Mucosa of stomach (tissue), 1 donor: ENCODE measurements around the gene SLC27A2.

Experiments
- H3K27me3 ChIP-seq: one replicate; pipeline ENCODE4 v1.7.0; 2013; ENCODE audit warnings: mild to moderate bottlenecking, low read length; ENCODE audit not compliant: control insufficient read depth, insufficient read depth
- H3K36me3 ChIP-seq: one replicate; pipeline ENCODE4 v1.7.0; 2013; ENCODE audit warnings: low read length; ENCODE audit not compliant: control insufficient read depth, insufficient read depth
- H3K4me1 ChIP-seq: one replicate; pipeline ENCODE4 v1.7.0; 2013; ENCODE audit warnings: mild to moderate bottlenecking, low read length; ENCODE audit not compliant: control insufficient read depth, insufficient read depth
- H3K4me3 ChIP-seq: one replicate; pipeline ENCODE4 v1.7.0; 2013; ENCODE audit warnings: low read length
- H3K9ac ChIP-seq: one replicate; pipeline ENCODE4 v1.7.0; 2013; ENCODE audit warnings: mild to moderate bottlenecking, low read length, moderate library complexity
- H3K9me3 ChIP-seq: one replicate; pipeline ENCODE4 v1.7.0; 2013; ENCODE audit warnings: mild to moderate bottlenecking, low read length, moderate library complexity; ENCODE audit not compliant: control insufficient read depth
- donor health status: Pancreatic carcinoma.

The SLC27A2 gene

GRCh38 chr15:50209809-50210208 is 27.8 kb downstream of the SLC27A2 start:
- Histone ChIP-seq H3K4me1 (peaks cover 18% of the 10 kb centered on the region), H3K27me3 (no peaks in the 10 kb centered on the region), H3K9ac (no peak overlapping the region), H3K9me3 (no peaks in the 10 kb centered on the region), H3K36me3 (no peaks in the 10 kb centered on the region), H3K4me3 (no peak overlapping the region)

- H3K4me3 ChIP-seq: no peak overlapping the region
- peaks cover 18% of the 10 kb centered on the region for H3K4me1 ChIP-seq
- no peak overlapping the region for H3K9ac ChIP-seq
- no peaks in the 10 kb centered on the region for H3K27me3 ChIP-seq
- H3K9me3 ChIP-seq: no peaks in the 10 kb centered on the region
- H3K36me3 ChIP-seq: no peaks in the 10 kb centered on the region
Observed at GRCh38 chr15:50210462-50211157, 28.6 kb downstream of the SLC27A2 start.

- H3K4me3 ChIP-seq: no peak overlapping the region
- H3K27me3 ChIP-seq: no peaks in the 10 kb centered on the region
- peaks cover 6% of the 10 kb centered on the region for H3K4me1 ChIP-seq
- no peak overlapping the region for H3K9ac ChIP-seq
- H3K36me3 ChIP-seq: no peaks in the 10 kb centered on the region
- no peaks in the 10 kb centered on the region for H3K9me3 ChIP-seq
Observed at GRCh38 chr15:50218291-50218690, 36.3 kb downstream of the SLC27A2 start.

GRCh38 chr15:50218691-50219090 is 36.7 kb downstream of the SLC27A2 start:
- H3K9ac ChIP-seq: no peak overlapping the region
- peaks cover 6% of the 10 kb centered on the region for H3K4me1 ChIP-seq
- no peaks in the 10 kb centered on the region for H3K27me3 ChIP-seq
- H3K9me3 ChIP-seq: no peaks in the 10 kb centered on the region
- no peaks in the 10 kb centered on the region for H3K36me3 ChIP-seq
- no peak overlapping the region for H3K4me3 ChIP-seq

- H3K27me3 ChIP-seq: no peaks in the 10 kb centered on the region
- H3K4me1 ChIP-seq: peaks cover 6% of the 10 kb centered on the region
- no peak overlapping the region for H3K4me3 ChIP-seq
- no peaks in the 10 kb centered on the region for H3K36me3 ChIP-seq
- H3K9ac ChIP-seq: no peak overlapping the region
- H3K9me3 ChIP-seq: no peaks in the 10 kb centered on the region
Observed at GRCh38 chr15:50219820-50220219, 37.8 kb downstream of the SLC27A2 start.

- no peak overlapping the region for H3K4me3 ChIP-seq
- no peaks in the 10 kb centered on the region for H3K27me3 ChIP-seq
- H3K9ac ChIP-seq: no peak overlapping the region
- no peaks in the 10 kb centered on the region for H3K9me3 ChIP-seq
- peaks cover 6% of the 10 kb centered on the region for H3K4me1 ChIP-seq
- H3K36me3 ChIP-seq: no peaks in the 10 kb centered on the region
Observed at GRCh38 chr15:50222181-50222580, 40.2 kb downstream of the SLC27A2 start.

GRCh38 chr15:50224606-50225005 is 42.6 kb downstream of the SLC27A2 start:
- peaks cover 6% of the 10 kb centered on the region for H3K4me1 ChIP-seq
- no peak overlapping the region for H3K4me3 ChIP-seq
- H3K9me3 ChIP-seq: no peaks in the 10 kb centered on the region
- H3K9ac ChIP-seq: no peak overlapping the region
- no peaks in the 10 kb centered on the region for H3K27me3 ChIP-seq
- no peaks in the 10 kb centered on the region for H3K36me3 ChIP-seq

GRCh38 chr15:50225057-50225456 is 43.1 kb downstream of the SLC27A2 start:
- H3K9me3 ChIP-seq: no peaks in the 10 kb centered on the region
- H3K4me1 ChIP-seq: peaks cover 6% of the 10 kb centered on the region
- no peaks in the 10 kb centered on the region for H3K36me3 ChIP-seq
- no peak overlapping the region for H3K9ac ChIP-seq
- H3K4me3 ChIP-seq: no peak overlapping the region
- H3K27me3 ChIP-seq: no peaks in the 10 kb centered on the region

- Histone ChIP-seq H3K27me3 (no peaks in the 10 kb centered on the region), H3K36me3 (no peaks in the 10 kb centered on the region), H3K4me1 (peaks cover 6% of the 10 kb centered on the region), H3K9me3 (no peaks in the 10 kb centered on the region), H3K4me3 (no peak overlapping the region), H3K9ac (no peak overlapping the region)
Observed at GRCh38 chr15:50225938-50226337, 43.9 kb downstream of the SLC27A2 start.

GRCh38 chr15:50227076-50227475 is 45.1 kb downstream of the SLC27A2 start:
- Histone ChIP-seq H3K4me1 (no peaks in the 10 kb centered on the region), H3K4me3 (no peak overlapping the region), H3K36me3 (no peaks in the 10 kb centered on the region), H3K27me3 (no peaks in the 10 kb centered on the region), H3K9ac (no peak overlapping the region), H3K9me3 (no peaks in the 10 kb centered on the region)

- no peak overlapping the region for H3K9ac ChIP-seq
- no peaks in the 10 kb centered on the region for H3K27me3 ChIP-seq
- H3K4me3 ChIP-seq: no peak overlapping the region
- no peaks in the 10 kb centered on the region for H3K4me1 ChIP-seq
- H3K36me3 ChIP-seq: no peaks in the 10 kb centered on the region
- H3K9me3 ChIP-seq: no peaks in the 10 kb centered on the region
Observed at GRCh38 chr15:50228866-50229265, 46.9 kb downstream of the SLC27A2 start.

GRCh38 chr15:50229336-50229735 is 47.3 kb downstream of the SLC27A2 start:
- Histone ChIP-seq H3K36me3 (no peaks in the 10 kb centered on the region), H3K9ac (no peak overlapping the region), H3K27me3 (no peaks in the 10 kb centered on the region), H3K9me3 (no peaks in the 10 kb centered on the region), H3K4me1 (no peaks in the 10 kb centered on the region), H3K4me3 (no peak overlapping the region)

- Histone ChIP-seq H3K4me3 (no peak overlapping the region), H3K36me3 (no peaks in the 10 kb centered on the region), H3K9ac (no peak overlapping the region), H3K4me1 (no peaks in the 10 kb centered on the region), H3K27me3 (no peaks in the 10 kb centered on the region), H3K9me3 (no peaks in the 10 kb centered on the region)
Observed at GRCh38 chr15:50231761-50232160, 49.8 kb downstream of the SLC27A2 start.
